ENCODE data around the gene MEIKIN. TPM values are rescaled to one million over a fixed set of nuclear protein-coding genes. Genes with fewer than 3 reads are reported as not detected.

The MEIKIN gene
- total RNA-seq, 1 experiment from 2014 or later = not detected

DNA sequence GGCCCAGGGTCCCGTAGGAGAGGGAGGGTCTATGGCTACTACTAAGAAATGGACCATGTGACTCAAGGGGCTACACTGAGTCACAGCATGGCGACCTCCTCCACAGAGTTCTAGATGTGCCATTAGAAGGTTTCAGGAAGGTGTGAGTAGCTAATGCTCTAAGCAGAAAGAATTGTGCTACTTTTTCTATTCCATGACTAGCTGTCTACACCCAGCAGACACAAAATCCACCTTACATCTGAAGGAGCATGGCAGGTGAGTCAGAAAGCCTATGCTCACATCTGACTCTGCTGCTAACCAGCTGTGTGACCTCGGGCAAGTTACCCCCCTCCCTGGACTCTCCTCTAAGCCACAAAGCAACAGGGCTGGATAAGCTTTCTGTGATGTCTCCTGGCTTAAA, 14.4 kb upstream of the MEIKIN start:
- Mint-ChIP-seq H3K36me3 (ENCODE audit: insufficient read depth, unreplicated experiment) (no peaks in the 10 kb centered on the region), H3K4me3 (ENCODE audit: low read depth, unreplicated experiment) (no peak overlapping the region), H3K27me3 (ENCODE audit: unreplicated experiment) (peaks cover 23% of the 10 kb centered on the region), H3K27ac (ENCODE audit: unreplicated experiment) (no peak overlapping the region), H3K4me1 (ENCODE audit: low read depth, unreplicated experiment) (no peaks in the 10 kb centered on the region), H3K9me3 (ENCODE audit: low read depth, unreplicated experiment) (no peaks in the 10 kb centered on the region)
- TF ChIP-seq, protein P1, sequence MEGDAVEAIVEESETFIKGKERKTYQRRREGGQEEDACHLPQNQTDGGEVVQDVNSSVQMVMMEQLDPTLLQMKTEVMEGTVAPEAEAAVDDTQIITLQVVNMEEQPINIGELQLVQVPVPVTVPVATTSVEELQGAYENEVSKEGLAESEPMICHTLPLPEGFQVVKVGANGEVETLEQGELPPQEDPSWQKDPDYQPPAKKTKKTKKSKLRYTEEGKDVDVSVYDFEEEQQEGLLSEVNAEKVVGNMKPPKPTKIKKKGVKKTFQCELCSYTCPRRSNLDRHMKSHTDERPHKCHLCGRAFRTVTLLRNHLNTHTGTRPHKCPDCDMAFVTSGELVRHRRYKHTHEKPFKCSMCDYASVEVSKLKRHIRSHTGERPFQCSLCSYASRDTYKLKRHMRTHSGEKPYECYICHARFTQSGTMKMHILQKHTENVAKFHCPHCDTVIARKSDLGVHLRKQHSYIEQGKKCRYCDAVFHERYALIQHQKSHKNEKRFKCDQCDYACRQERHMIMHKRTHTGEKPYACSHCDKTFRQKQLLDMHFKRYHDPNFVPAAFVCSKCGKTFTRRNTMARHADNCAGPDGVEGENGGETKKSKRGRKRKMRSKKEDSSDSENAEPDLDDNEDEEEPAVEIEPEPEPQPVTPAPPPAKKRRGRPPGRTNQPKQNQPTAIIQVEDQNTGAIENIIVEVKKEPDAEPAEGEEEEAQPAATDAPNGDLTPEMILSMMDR (IDR thresholded peaks at IDR 0.05; ENCODE audit: unreplicated experiment) = no peak
- CTCF ChIA-PET = no interaction called here
- intact Hi-C loops (cut with micrococcal nuclease; ENCODE audit: unreplicated experiment) = no loop called here
- no peak for DNase-seq
- BruUV-seq (replicated peaks) = no TSS peak

DNA sequence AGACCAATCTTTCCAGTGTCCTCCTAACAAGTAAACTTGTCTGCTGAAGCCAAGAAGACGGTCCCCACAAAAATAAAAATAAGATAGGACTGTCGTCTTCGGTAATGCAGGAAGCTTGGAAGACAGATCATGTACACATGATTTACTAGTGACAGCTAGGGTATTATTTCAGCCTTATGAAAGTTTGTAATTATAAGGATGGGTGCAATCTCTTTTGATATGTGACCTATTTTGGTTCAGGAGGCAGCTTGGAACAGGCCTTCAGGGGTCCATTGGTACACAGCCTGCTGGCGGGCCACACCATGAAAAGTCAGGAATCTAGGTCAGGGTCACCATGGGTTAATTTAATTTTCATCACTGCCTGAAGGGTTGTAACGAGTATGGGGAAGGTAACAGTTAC, 13.7 kb upstream of the MEIKIN start:
- Mint-ChIP-seq H3K4me1 (ENCODE audit: low read depth, unreplicated experiment) (no peaks in the 10 kb centered on the region), H3K27me3 (ENCODE audit: unreplicated experiment) (peaks cover 30% of the 10 kb centered on the region), H3K9me3 (ENCODE audit: low read depth, unreplicated experiment) (no peaks in the 10 kb centered on the region), H3K4me3 (ENCODE audit: low read depth, unreplicated experiment) (no peak overlapping the region), H3K36me3 (ENCODE audit: insufficient read depth, unreplicated experiment) (no peaks in the 10 kb centered on the region), H3K27ac (ENCODE audit: unreplicated experiment) (no peak overlapping the region)
- CTCF ChIA-PET = no interaction called here
- BruUV-seq (replicated peaks) = no TSS peak
- DNase-seq = no peak
- TF ChIP-seq, protein P1 (IDR thresholded peaks at IDR 0.05; ENCODE audit: unreplicated experiment) = no peak
- intact Hi-C loops (cut with micrococcal nuclease; ENCODE audit: unreplicated experiment) = no loop called here

DNA sequence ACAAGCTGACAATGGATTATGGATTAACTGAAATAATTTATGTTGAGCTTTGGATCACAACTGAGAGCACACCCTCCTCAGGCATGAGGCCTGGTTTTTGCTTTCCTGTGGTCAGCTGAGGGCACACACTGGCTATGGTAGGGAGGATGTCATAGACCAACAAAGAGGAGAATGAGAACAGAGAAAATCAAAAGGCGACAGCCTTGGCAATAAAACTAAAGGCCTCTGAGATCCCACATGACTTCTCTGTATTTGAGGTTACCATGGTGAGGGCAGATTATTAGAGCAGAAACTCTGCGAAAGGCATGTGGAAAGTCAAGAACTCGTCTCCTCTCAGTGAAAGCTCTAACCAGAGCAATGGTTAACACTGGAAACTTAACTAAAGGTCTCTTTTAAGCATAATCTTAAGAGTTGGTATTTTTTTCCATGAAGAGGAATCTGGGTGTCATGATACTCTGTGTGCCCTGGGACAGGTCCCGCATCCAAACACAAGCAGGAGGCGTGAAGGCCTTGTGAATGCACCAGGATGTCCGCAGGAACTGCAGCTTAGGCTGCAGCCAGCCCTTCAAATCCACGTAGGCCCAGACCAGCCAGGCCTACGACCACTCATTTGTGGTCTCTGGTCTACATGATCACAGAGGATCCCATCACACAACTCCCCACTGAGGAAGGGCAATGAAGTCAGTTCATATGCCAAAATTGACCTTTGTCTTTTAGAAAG, 12.4 kb upstream of the MEIKIN start:
- CTCF ChIA-PET = interaction anchor here (1.0 kb wide), 1 partner anchor 50 kb away, joined by 3 read pairs; no protein-coding TSS in a partner anchor
- Mint-ChIP-seq H3K36me3 (ENCODE audit: insufficient read depth, unreplicated experiment) (no peaks in the 10 kb centered on the region), H3K4me3 (ENCODE audit: low read depth, unreplicated experiment) (no peak overlapping the region), H3K27ac (ENCODE audit: unreplicated experiment) (no peak overlapping the region), H3K9me3 (ENCODE audit: low read depth, unreplicated experiment) (no peaks in the 10 kb centered on the region), H3K27me3 (ENCODE audit: unreplicated experiment) (peaks cover 20% of the 10 kb centered on the region), H3K4me1 (ENCODE audit: low read depth, unreplicated experiment) (no peaks in the 10 kb centered on the region)
- BruUV-seq (replicated peaks) = no TSS peak
- intact Hi-C loops (cut with micrococcal nuclease; ENCODE audit: unreplicated experiment) = no loop called here
- no peak for DNase-seq
- TF ChIP-seq, protein P1 (IDR thresholded peaks at IDR 0.05; ENCODE audit: unreplicated experiment) = no peak

DNA sequence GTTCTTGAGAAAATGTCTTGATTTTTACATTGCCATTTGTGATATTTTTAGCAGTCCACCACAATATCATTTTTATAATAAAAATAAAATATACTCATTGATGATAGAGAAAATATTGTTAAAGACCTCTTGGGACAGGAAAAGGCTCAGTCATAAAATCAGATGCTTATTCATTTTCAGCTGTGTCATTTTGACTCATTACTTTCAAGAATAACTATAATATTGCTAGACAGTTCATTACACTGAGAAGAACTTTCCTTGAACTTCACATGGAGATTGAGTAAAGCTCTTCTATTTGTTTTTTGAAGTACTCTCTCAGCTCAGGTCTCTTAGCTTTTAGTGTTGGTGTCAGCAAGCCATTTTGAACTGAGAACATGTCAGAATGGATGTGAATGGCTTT, 8.5 kb upstream of the MEIKIN start:
- DNase-seq = no peak
- H3K4me3 Mint-ChIP-seq (ENCODE audit: low read depth, unreplicated experiment) = no peak overlapping the region
- no peaks in the 10 kb centered on the region for H3K36me3 Mint-ChIP-seq (ENCODE audit: insufficient read depth, unreplicated experiment)
- intact Hi-C loops (cut with micrococcal nuclease; ENCODE audit: unreplicated experiment) = no loop called here
- CTCF ChIA-PET = no interaction called here
- H3K9me3 Mint-ChIP-seq (ENCODE audit: low read depth, unreplicated experiment) = no peaks in the 10 kb centered on the region
- peaks cover 23% of the 10 kb centered on the region for H3K27me3 Mint-ChIP-seq (ENCODE audit: unreplicated experiment)
- BruUV-seq (replicated peaks) = no TSS peak
- H3K4me1 Mint-ChIP-seq (ENCODE audit: low read depth, unreplicated experiment) = no peaks in the 10 kb centered on the region
- TF ChIP-seq, protein P1 (IDR thresholded peaks at IDR 0.05; ENCODE audit: unreplicated experiment) = no peak
- no peak overlapping the region for H3K27ac Mint-ChIP-seq (ENCODE audit: unreplicated experiment)

Measured in Calu3 (cell line).